HepG2 (cell line): Measurements from ENCODE around the gene IGF2BP3. TPM values are rescaled to one million over a fixed set of nuclear protein-coding genes. Genes with fewer than 3 reads are reported as not detected.

Experiments used
- JDP2 ChIP-seq: sonication (generic); formaldehyde crosslinking; IDR thresholded peaks from 2 replicates; pipeline ENCODE4 v1.8.1; 2022; ENCODE audit warnings: missing genetic modification reagents, borderline replicate concordance
- KLF15 ChIP-seq: sonication (generic); formaldehyde crosslinking; IDR thresholded peaks from 2 replicates; pipeline ENCODE4 v1.8.1; 2023; ENCODE audit warnings: borderline replicate concordance, mild to moderate bottlenecking, inconsistent platforms, missing genetic modification reagents, mixed read lengths
- NFATC3 ChIP-seq: sonication (generic); formaldehyde crosslinking; IDR thresholded peaks from 2 replicates; pipeline ENCODE4 v1.5.1; 2020; ENCODE audit warnings: mild to moderate bottlenecking, missing genetic modification reagents
- SATB2 ChIP-seq: sonication (generic); formaldehyde crosslinking; IDR thresholded peaks from 2 replicates; pipeline ENCODE4 v1.5.0; 2020; ENCODE audit warnings: missing genetic modification reagents
- ZBTB38 ChIP-seq: sonication (generic); formaldehyde crosslinking; IDR thresholded peaks from 2 replicates; pipeline ENCODE4 v1.5.1; 2020; ENCODE audit warnings: mild to moderate bottlenecking, missing genetic modification reagents
- ZKSCAN8 ChIP-seq: IDR thresholded peaks from 2 replicates; pipeline ENCODE4 v1.6.1; 2016; ENCODE audit warnings: borderline replicate concordance, missing genetic modification reagents, missing compliant biosample characterization
- ZMAT3 ChIP-seq: sonication (generic); formaldehyde crosslinking; conservative IDR thresholded peaks from 2 replicates; pipeline ENCODE4 v1.7.0; 2021; ENCODE audit warnings: missing genetic modification reagents
- ZNF496 ChIP-seq: sonication (generic); formaldehyde crosslinking; IDR thresholded peaks from 2 replicates; pipeline ENCODE4 v1.8.1; 2023; ENCODE audit warnings: mild to moderate bottlenecking, moderate library complexity, missing genetic modification reagents; ENCODE audit not compliant: insufficient replicate concordance
- ZNF614 ChIP-seq: IDR thresholded peaks from 2 replicates; pipeline ENCODE4 v1.6.1; 2018; ENCODE audit warnings: missing biosample characterization, missing genetic modification reagents, inconsistent platforms, borderline replicate concordance
- ZSCAN29 ChIP-seq: sonication (generic); formaldehyde crosslinking; conservative IDR thresholded peaks from 2 replicates; pipeline ENCODE4 v1.4.0; 2020; ENCODE audit warnings: mild to moderate bottlenecking, missing genetic modification reagents
- ZSCAN30 ChIP-seq: sonication (generic); formaldehyde crosslinking; IDR thresholded peaks from 2 replicates; pipeline ENCODE4 v1.5.0; 2020; ENCODE audit warnings: mild to moderate bottlenecking, missing genetic modification reagents
- polyA plus RNA-seq, 8 experiments: library from polyadenylated mRNA; depleted of rRNA in 3 of 8; stranded (reverse) in 7 of 8; unstranded in 1 of 8; fragments of >200 nt; fragmentation: Illumina TruSeq in 4 of 8; extraction: Trizol in 4 of 8; gene quantifications; 2 replicates each; pipeline versions ENCODE4 v1.2.1 to v1.2.3, GENCODE V29; 2011 to 2016; ENCODE audit warnings: low read depth in 4 of 8, missing spikeins in 1 of 8, mixed read lengths in 1 of 8; ENCODE audit not compliant: insufficient read depth in 1 of 8
- total RNA-seq, 5 experiments: library from RNA; depleted of rRNA; stranded (reverse); fragments of >200 nt; fragmentation: Illumina TruSeq; extraction: Trizol; gene quantifications; 2 replicates each; pipeline ENCODE4 v1.2.3, GENCODE V29; 2016; ENCODE audit warnings: low read depth in 1 of 5
- TF ChIP-seq, protein P1 (sequence below): sonication (generic); formaldehyde crosslinking; IDR thresholded peaks from 2 replicates; pipeline ENCODE4 v1.5.1; 2020; ENCODE audit warnings: mild to moderate bottlenecking, missing genetic modification reagents, borderline replicate concordance
- TF ChIP-seq, protein P2 (sequence below): sonication (generic); formaldehyde crosslinking; IDR thresholded peaks from 2 replicates; pipeline ENCODE4 v1.5.1; 2020; ENCODE audit warnings: missing genetic modification reagents, mild to moderate bottlenecking, borderline replicate concordance
- TF ChIP-seq, protein P3 (sequence below): sonication (generic); formaldehyde crosslinking; IDR thresholded peaks from 2 replicates; pipeline ENCODE4 v1.4.0; 2020; ENCODE audit warnings: mild to moderate bottlenecking, missing genetic modification reagents
- TF ChIP-seq, protein P4 (sequence below): sonication (generic); formaldehyde crosslinking; IDR thresholded peaks from 2 replicates; pipeline ENCODE4 v1.8.0; 2022; ENCODE audit warnings: missing genetic modification reagents, mild to moderate bottlenecking, inconsistent platforms, borderline replicate concordance
- TF ChIP-seq, protein P5 (sequence below): sonication (generic); formaldehyde crosslinking; IDR thresholded peaks from 2 replicates; pipeline ENCODE4 v1.4.0; 2020; ENCODE audit warnings: missing genetic modification reagents, low read depth, mild to moderate bottlenecking, borderline replicate concordance

IGF2BP3 gene
- total and polyA plus RNA-seq, 2 of the 13 experiments (the other 11 are each of a cell fraction or from before 2014, with no cell fraction given), result 37.7 to 39.5 TPM

DNA sequence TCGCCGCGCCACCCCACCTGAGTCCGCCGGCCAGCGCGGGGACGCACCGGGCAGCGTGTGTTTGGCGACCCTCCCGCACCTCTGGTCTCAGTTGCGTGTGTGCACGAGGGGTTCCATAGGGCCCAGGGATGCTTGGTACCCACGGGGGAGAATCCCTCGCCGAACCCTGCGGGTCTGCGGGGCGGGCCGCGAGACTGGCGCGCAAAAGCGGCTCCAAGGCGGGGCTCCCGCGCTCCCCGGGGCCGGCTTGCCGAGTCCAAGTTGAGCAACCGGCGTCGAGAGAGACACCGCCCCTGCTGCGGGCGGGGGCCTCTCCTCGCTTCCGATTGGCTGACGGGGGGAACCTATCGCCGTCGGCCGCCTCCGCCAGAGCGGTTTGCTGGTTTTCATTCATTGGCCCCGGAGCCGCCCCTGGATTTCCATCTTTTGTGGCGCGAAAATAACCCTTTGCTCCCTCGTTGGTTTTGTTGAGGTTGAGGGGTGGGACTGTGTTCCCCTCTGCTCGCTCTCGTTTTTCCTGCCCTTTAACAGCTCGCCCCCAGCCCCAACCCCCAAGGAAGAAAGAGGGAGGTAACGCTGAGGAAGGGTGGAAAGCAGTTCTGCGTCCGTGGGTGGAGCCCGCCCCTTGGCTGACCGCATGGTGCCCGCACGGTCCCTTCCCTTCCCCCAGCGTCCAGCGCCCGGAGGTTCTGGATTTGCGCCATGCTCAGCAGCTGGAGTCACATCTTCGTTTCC is 4.0 kb upstream of the IGF2BP3 start (continued):
- TF ChIP-seq, protein P1, sequence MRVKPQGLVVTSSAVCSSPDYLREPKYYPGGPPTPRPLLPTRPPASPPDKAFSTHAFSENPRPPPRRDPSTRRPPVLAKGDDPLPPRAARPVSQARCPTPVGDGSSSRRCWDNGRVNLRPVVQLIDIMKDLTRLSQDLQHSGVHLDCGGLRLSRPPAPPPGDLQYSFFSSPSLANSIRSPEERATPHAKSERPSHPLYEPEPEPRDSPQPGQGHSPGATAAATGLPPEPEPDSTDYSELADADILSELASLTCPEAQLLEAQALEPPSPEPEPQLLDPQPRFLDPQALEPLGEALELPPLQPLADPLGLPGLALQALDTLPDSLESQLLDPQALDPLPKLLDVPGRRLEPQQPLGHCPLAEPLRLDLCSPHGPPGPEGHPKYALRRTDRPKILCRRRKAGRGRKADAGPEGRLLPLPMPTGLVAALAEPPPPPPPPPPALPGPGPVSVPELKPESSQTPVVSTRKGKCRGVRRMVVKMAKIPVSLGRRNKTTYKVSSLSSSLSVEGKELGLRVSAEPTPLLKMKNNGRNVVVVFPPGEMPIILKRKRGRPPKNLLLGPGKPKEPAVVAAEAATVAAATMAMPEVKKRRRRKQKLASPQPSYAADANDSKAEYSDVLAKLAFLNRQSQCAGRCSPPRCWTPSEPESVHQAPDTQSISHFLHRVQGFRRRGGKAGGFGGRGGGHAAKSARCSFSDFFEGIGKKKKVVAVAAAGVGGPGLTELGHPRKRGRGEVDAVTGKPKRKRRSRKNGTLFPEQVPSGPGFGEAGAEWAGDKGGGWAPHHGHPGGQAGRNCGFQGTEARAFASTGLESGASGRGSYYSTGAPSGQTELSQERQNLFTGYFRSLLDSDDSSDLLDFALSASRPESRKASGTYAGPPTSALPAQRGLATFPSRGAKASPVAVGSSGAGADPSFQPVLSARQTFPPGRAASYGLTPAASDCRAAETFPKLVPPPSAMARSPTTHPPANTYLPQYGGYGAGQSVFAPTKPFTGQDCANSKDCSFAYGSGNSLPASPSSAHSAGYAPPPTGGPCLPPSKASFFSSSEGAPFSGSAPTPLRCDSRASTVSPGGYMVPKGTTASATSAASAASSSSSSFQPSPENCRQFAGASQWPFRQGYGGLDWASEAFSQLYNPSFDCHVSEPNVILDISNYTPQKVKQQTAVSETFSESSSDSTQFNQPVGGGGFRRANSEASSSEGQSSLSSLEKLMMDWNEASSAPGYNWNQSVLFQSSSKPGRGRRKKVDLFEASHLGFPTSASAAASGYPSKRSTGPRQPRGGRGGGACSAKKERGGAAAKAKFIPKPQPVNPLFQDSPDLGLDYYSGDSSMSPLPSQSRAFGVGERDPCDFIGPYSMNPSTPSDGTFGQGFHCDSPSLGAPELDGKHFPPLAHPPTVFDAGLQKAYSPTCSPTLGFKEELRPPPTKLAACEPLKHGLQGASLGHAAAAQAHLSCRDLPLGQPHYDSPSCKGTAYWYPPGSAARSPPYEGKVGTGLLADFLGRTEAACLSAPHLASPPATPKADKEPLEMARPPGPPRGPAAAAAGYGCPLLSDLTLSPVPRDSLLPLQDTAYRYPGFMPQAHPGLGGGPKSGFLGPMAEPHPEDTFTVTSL (CRISPR knock-in tag), result peak; percentile 60; the same call in 1 of the 2 replicates
- TF ChIP-seq ZNF614 (CRISPR knock-in tag), result no peak
- TF ChIP-seq, protein P2, sequence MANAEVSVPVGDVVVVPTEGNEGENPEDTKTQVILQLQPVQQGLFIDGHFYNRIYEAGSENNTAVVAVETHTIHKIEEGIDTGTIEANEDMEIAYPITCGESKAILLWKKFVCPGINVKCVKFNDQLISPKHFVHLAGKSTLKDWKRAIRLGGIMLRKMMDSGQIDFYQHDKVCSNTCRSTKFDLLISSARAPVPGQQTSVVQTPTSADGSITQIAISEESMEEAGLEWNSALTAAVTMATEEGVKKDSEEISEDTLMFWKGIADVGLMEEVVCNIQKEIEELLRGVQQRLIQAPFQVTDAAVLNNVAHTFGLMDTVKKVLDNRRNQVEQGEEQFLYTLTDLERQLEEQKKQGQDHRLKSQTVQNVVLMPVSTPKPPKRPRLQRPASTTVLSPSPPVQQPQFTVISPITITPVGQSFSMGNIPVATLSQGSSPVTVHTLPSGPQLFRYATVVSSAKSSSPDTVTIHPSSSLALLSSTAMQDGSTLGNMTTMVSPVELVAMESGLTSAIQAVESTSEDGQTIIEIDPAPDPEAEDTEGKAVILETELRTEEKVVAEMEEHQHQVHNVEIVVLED (CRISPR knock-in tag), result peak; percentile 78
- TF ChIP-seq, protein P3, sequence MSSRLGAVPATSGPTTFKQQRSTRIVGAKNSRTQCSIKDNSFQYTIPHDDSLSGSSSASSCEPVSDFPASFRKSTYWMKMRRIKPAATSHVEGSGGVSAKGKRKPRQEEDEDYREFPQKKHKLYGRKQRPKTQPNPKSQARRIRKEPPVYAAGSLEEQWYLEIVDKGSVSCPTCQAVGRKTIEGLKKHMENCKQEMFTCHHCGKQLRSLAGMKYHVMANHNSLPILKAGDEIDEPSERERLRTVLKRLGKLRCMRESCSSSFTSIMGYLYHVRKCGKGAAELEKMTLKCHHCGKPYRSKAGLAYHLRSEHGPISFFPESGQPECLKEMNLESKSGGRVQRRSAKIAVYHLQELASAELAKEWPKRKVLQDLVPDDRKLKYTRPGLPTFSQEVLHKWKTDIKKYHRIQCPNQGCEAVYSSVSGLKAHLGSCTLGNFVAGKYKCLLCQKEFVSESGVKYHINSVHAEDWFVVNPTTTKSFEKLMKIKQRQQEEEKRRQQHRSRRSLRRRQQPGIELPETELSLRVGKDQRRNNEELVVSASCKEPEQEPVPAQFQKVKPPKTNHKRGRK (CRISPR knock-in tag), result no peak
- peak; percentile 82 for TF ChIP-seq ZMAT3 (CRISPR knock-in tag)
- TF ChIP-seq ZSCAN30 (CRISPR knock-in tag), result no peak
- TF ChIP-seq, protein P4, sequence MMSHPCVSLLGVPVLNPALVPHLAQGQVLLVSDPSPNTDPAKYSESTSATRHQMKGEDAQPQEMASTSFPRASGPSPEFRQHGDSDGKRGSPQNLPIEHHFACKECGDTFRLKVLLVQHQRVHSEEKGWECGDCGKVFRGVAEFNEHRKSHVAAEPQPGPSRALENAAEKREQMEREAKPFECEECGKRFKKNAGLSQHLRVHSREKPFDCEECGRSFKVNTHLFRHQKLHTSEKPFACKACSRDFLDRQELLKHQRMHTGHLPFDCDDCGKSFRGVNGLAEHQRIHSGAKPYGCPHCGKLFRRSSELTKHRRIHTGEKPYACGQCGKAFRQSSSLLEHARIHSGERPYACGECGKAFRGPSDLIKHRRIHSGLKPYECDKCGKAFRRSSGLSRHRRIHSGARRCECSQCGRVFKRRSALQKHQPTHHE (CRISPR knock-in tag), result no peak; the same call in 1 of the 2 replicates
- TF ChIP-seq ZSCAN29, result no peak; the same call in 1 of the 2 replicates
- TF ChIP-seq NFATC3 (CRISPR knock-in tag), result peak; percentile 52; the same call in 1 of the 2 replicates
- TF ChIP-seq JDP2 (CRISPR knock-in tag), result peak; percentile 77; the same call in 1 of the 2 replicates
- TF ChIP-seq, protein P5, sequence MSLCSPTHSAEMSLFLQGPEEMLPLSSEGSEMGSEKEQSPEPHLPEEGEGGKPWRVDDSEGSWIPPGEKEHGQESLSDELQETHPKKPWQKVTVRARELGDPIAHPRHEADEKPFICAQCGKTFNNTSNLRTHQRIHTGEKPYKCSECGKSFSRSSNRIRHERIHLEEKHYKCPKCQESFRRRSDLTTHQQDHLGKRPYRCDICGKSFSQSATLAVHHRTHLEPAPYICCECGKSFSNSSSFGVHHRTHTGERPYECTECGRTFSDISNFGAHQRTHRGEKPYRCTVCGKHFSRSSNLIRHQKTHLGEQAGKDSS, result peak; percentile 66; the same call in 1 of the 2 replicates
- TF ChIP-seq ZBTB38 (CRISPR knock-in tag), result peak; percentile 59; the same call in 1 of the 2 replicates
- peak; percentile 67 for TF ChIP-seq SATB2 (CRISPR knock-in tag)
- TF ChIP-seq ZNF496 (CRISPR knock-in tag), result no peak
- 0 out of 2 replicates have a peak, but pooled peaks have one; percentile 22 for TF ChIP-seq ZKSCAN8 (CRISPR knock-in tag)
- peak; percentile 77 for TF ChIP-seq KLF15 (CRISPR knock-in tag)
